ENCODE measurements around the gene ITPR1.

DNA sequence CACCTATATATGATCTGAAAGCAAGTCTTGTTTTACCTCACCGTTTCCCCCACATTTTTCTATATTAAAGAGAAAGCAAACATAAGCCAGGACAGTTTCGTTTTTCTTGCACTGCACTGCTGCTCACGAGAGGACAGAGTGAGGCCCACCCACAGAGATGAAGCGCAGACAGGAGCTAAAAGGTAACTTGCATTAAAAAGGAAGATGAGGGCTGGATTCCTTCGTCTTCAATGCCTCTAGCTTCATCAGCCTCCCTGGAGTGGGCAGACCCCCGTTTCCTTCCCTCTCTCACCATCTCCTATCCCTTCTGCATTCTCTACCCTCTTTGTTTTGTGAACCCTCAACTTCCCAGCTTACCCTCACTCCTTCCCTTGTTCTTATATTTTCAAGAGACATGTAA, 45.0 kb upstream of the ITPR1 start:
- TF ChIP-seq, protein P1, sequence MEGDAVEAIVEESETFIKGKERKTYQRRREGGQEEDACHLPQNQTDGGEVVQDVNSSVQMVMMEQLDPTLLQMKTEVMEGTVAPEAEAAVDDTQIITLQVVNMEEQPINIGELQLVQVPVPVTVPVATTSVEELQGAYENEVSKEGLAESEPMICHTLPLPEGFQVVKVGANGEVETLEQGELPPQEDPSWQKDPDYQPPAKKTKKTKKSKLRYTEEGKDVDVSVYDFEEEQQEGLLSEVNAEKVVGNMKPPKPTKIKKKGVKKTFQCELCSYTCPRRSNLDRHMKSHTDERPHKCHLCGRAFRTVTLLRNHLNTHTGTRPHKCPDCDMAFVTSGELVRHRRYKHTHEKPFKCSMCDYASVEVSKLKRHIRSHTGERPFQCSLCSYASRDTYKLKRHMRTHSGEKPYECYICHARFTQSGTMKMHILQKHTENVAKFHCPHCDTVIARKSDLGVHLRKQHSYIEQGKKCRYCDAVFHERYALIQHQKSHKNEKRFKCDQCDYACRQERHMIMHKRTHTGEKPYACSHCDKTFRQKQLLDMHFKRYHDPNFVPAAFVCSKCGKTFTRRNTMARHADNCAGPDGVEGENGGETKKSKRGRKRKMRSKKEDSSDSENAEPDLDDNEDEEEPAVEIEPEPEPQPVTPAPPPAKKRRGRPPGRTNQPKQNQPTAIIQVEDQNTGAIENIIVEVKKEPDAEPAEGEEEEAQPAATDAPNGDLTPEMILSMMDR (IDR thresholded peaks at IDR 0.05; ENCODE audit: low read depth, low read length): no peak
- TF ChIP-seq MYC (IDR thresholded peaks at IDR 0.05; ENCODE audit: low read depth, low read length): no peak

Data from NB4 (cell line).